Skeletal muscle satellite cell (primary cell): ENCODE data around the gene VPS51.

Experiments
- H3K27me3 ChIP-seq: 2 replicates; pipeline ENCODE4 v1.7.0; 2013; ENCODE audit warnings: low read length; ENCODE audit not compliant: control insufficient read depth, insufficient read depth
- H3K36me3 ChIP-seq: 2 replicates; pipeline ENCODE4 v1.7.0; 2013; ENCODE audit warnings: mild to moderate bottlenecking, control low read depth, low read length; ENCODE audit not compliant: insufficient read depth
- H3K4me1 ChIP-seq: 2 replicates; pipeline ENCODE4 v1.7.0; 2013; ENCODE audit warnings: low read length; ENCODE audit not compliant: control insufficient read depth, insufficient read depth
- H3K4me2 ChIP-seq: 2 replicates; pipeline ENCODE4 v1.7.0; 2013; ENCODE audit warnings: mild to moderate bottlenecking, low read length
- H3K4me3 ChIP-seq: 2 replicates; pipeline ENCODE4 v1.7.0; 2013; ENCODE audit warnings: low read length
- H3K9ac ChIP-seq: 2 replicates; pipeline ENCODE4 v1.7.0; 2013; ENCODE audit warnings: mild to moderate bottlenecking, low read depth, low read length, moderate library complexity
- H3K9me3 ChIP-seq: replicated peaks from 2 replicates; pipeline ENCODE4 v1.7.0; 2013; ENCODE audit warnings: mild to moderate bottlenecking, control low read depth, low read length

Gene VPS51

GRCh38 chr11:65125197-65126056, 29.4 kb downstream of the VPS51 start:
- Histone ChIP-seq H3K4me2 (no peak overlapping the region), H3K36me3 (peaks cover 69% of the 10 kb centered on the region), H3K4me3 (no peak overlapping the region), H3K9ac (no peak overlapping the region), H3K9me3 (no peaks in the 10 kb centered on the region), H3K27me3 (no peaks in the 10 kb centered on the region), H3K4me1 (peaks cover 13% of the 10 kb centered on the region)

GRCh38 chr11:65126624-65127274, 30.7 kb downstream of the VPS51 start:
- Histone ChIP-seq H3K4me2 (no peak overlapping the region), H3K36me3 (peaks cover 67% of the 10 kb centered on the region), H3K4me3 (no peak overlapping the region), H3K4me1 (peaks cover 6% of the 10 kb centered on the region), H3K9me3 (no peaks in the 10 kb centered on the region), H3K27me3 (no peaks in the 10 kb centered on the region), H3K9ac (no peak overlapping the region)

- Histone ChIP-seq H3K9ac (no peak overlapping the region), H3K36me3 (peaks cover 76% of the 10 kb centered on the region), H3K27me3 (no peaks in the 10 kb centered on the region), H3K4me3 (no peak overlapping the region), H3K4me1 (peaks cover 7% of the 10 kb centered on the region), H3K4me2 (no peak overlapping the region), H3K9me3 (no peaks in the 10 kb centered on the region)
Observed at GRCh38 chr11:65127473-65128181, 31.6 kb downstream of the VPS51 start.

GRCh38 chr11:65128182-65129145, 32.5 kb downstream of the VPS51 start:
- Histone ChIP-seq H3K4me1 (peaks cover 10% of the 10 kb centered on the region), H3K36me3 (peaks cover 83% of the 10 kb centered on the region), H3K27me3 (no peaks in the 10 kb centered on the region), H3K9ac (no peak overlapping the region), H3K4me2 (no peak overlapping the region), H3K9me3 (no peaks in the 10 kb centered on the region), H3K4me3 (no peak overlapping the region)

- H3K4me1 ChIP-seq, result peaks cover 11% of the 10 kb centered on the region
- peaks cover 79% of the 10 kb centered on the region for H3K36me3 ChIP-seq
- H3K27me3 ChIP-seq, result no peaks in the 10 kb centered on the region
- no peak overlapping the region for H3K9ac ChIP-seq
- no peaks in the 10 kb centered on the region for H3K9me3 ChIP-seq
- no peak overlapping the region for H3K4me2 ChIP-seq
- no peak overlapping the region for H3K4me3 ChIP-seq
Observed at GRCh38 chr11:65129649-65130441, 33.8 kb downstream of the VPS51 start.

GRCh38 chr11:65130631-65131416, 34.8 kb downstream of the VPS51 start:
- no peak overlapping the region for H3K4me3 ChIP-seq
- no peaks in the 10 kb centered on the region for H3K27me3 ChIP-seq
- H3K9ac ChIP-seq, result no peak overlapping the region
- peaks cover 70% of the 10 kb centered on the region for H3K36me3 ChIP-seq
- peaks cover 16% of the 10 kb centered on the region for H3K4me1 ChIP-seq
- no peaks in the 10 kb centered on the region for H3K9me3 ChIP-seq
- H3K4me2 ChIP-seq, result no peak overlapping the region

GRCh38 chr11:65131417-65131776, 35.4 kb downstream of the VPS51 start:
- Histone ChIP-seq H3K36me3 (peaks cover 65% of the 10 kb centered on the region), H3K27me3 (no peaks in the 10 kb centered on the region), H3K4me3 (no peak overlapping the region), H3K9ac (no peak overlapping the region), H3K4me2 (no peak overlapping the region), H3K4me1 (peaks cover 16% of the 10 kb centered on the region), H3K9me3 (no peaks in the 10 kb centered on the region)

GRCh38 chr11:65131895-65132237, 35.9 kb downstream of the VPS51 start:
- H3K4me2 ChIP-seq, result no peak overlapping the region
- no peaks in the 10 kb centered on the region for H3K27me3 ChIP-seq
- peaks cover 16% of the 10 kb centered on the region for H3K4me1 ChIP-seq
- H3K9me3 ChIP-seq, result no peaks in the 10 kb centered on the region
- peaks cover 61% of the 10 kb centered on the region for H3K36me3 ChIP-seq
- no peak overlapping the region for H3K4me3 ChIP-seq
- H3K9ac ChIP-seq, result no peak overlapping the region

- peak overlapping the region; percentile 96 for H3K4me3 ChIP-seq
- peak overlapping the region; percentile 91 for H3K4me2 ChIP-seq
- H3K36me3 ChIP-seq, result peaks cover 55% of the 10 kb centered on the region
- no peaks in the 10 kb centered on the region for H3K27me3 ChIP-seq
- no peak overlapping the region for H3K9ac ChIP-seq
- no peaks in the 10 kb centered on the region for H3K9me3 ChIP-seq
- peaks cover 16% of the 10 kb centered on the region for H3K4me1 ChIP-seq
Observed at GRCh38 chr11:65132238-65132987, 36.4 kb downstream of the VPS51 start.
